ENCODE results near the gene ARID3B. TPM values are rescaled to one million over a fixed set of nuclear protein-coding genes. Genes with fewer than 3 reads are reported as not detected.

Gene ARID3B
- total and polyA plus RNA-seq, 2 of the 13 experiments (the other 11 are each of a cell fraction or from before 2014, with no cell fraction given) = 5.3 to 12.8 TPM

- no peak for TF ChIP-seq CERS6 (CRISPR knock-in tag; IDR thresholded peaks at IDR 0.05)
- peak; percentile 93 for TF ChIP-seq RBFOX2 (IDR thresholded peaks at IDR 0.05; ENCODE audit: low read depth, low read length)
- TF ChIP-seq ZNF704 (CRISPR knock-in tag; IDR thresholded peaks at IDR 0.05; ENCODE audit: borderline replicate concordance) = no peak
- 0 out of 2 replicates have a peak, but pooled peaks have one; percentile 74 for TF ChIP-seq PRMT3 (CRISPR knock-in tag; IDR thresholded peaks at IDR 0.05; ENCODE audit: borderline replicate concordance, low read depth)
- 0 out of 2 replicates have a peak, but pooled peaks have one; percentile 55 for TF ChIP-seq ZBTB42 (CRISPR knock-in tag; IDR thresholded peaks at IDR 0.05)
- TF ChIP-seq ZSCAN12 (CRISPR knock-in tag; IDR thresholded peaks at IDR 0.05) = no peak
- no peak for TF ChIP-seq HMG20B (CRISPR knock-in tag; conservative IDR thresholded peaks at IDR 0.05)
- no peak for TF ChIP-seq ZNF33B (CRISPR knock-in tag; IDR thresholded peaks at IDR 0.05)
- no peak; the same call in 1 of the 2 replicates for TF ChIP-seq ZFAT (CRISPR knock-in tag; conservative IDR thresholded peaks at IDR 0.05)
- TF ChIP-seq MLX (CRISPR knock-in tag; IDR thresholded peaks at IDR 0.05) = no peak
- no peak for TF ChIP-seq ZNF383 (CRISPR knock-in tag; IDR thresholded peaks at IDR 0.05; ENCODE audit: borderline replicate concordance)
- TF ChIP-seq FOXP1 (IDR thresholded peaks at IDR 0.05) = no peak
- TF ChIP-seq FOXP1 (CRISPR knock-in tag; IDR thresholded peaks at IDR 0.05) = no peak
- no peak for TF ChIP-seq SETDB1 (CRISPR knock-in tag; IDR thresholded peaks at IDR 0.05; ENCODE audit: borderline replicate concordance)
- TF ChIP-seq ARID4A (CRISPR knock-in tag; IDR thresholded peaks at IDR 0.05; ENCODE audit: borderline replicate concordance) = peak; percentile 94; the same call in 1 of the 2 replicates
- no peak for TF ChIP-seq ZMYM2 (CRISPR knock-in tag; IDR thresholded peaks at IDR 0.05)
- no peak for TF ChIP-seq ZNF124 (CRISPR knock-in tag; IDR thresholded peaks at IDR 0.05)
- TF ChIP-seq ZBTB39 (CRISPR knock-in tag; IDR thresholded peaks at IDR 0.05) = peak; percentile 78
- no peak for TF ChIP-seq MAFG (CRISPR knock-in tag; IDR thresholded peaks at IDR 0.05)
- no peak; the same call in 1 of the 2 replicates for TF ChIP-seq GFI1 (CRISPR knock-in tag; IDR thresholded peaks at IDR 0.05; ENCODE audit: borderline replicate concordance)
These were observed 74.7 kb downstream of the ARID3B start, which contains the start of gene CLK3 (continued) for GRCh38 chr15:74615508-74616365.

All from HepG2 (cell line).